ENCODE data around the gene UBTF.

UBTF gene

GRCh38 chr17:44170499-44171201 lies 48.8 kb downstream of the UBTF start, which contains the start of gene ASB16:
TSS of gene ASB16 (plus strand) at chr17:44170704. CDS start at chr17:44170790, 86 bp downstream.
- peak; percentile 54 for DNase-seq (ENCODE audit: low read depth)

GRCh38 chr17:44170135-44170498 lies 49.4 kb downstream of the UBTF start:
- no peak for DNase-seq (ENCODE audit: low read depth)

- DNase-seq (ENCODE audit: low read depth) = no peak
Measured at GRCh38 chr17:44167181-44167861, 52.2 kb downstream of the UBTF start.

GRCh38 chr17:44164476-44164875 lies 55.0 kb downstream of the UBTF start:
- DNase-seq (ENCODE audit: low read depth) = no peak

GRCh38 chr17:44159519-44160210 lies 59.8 kb downstream of the UBTF start:
- DNase-seq (ENCODE audit: low read depth) = peak; percentile 97

GRCh38 chr17:44155488-44155887 lies 64.0 kb downstream of the UBTF start:
- no peak for DNase-seq (ENCODE audit: low read depth)
